Upper lobe of left lung (tissue), 6 donors: Measurements from ENCODE around the gene CHKA. TPM values are rescaled to one million over a fixed set of nuclear protein-coding genes. Genes with fewer than 3 reads are reported as not detected.

Experiments
- ATAC-seq, 2 donors: fragments of 200-7000 bp; cut with Tn5 transposase; one replicate each; pipeline ENCODE4 v1.9.1; 2022; ENCODE audit warnings: mild to moderate bottlenecking in 2 of 2, moderate library complexity in 2 of 2; ENCODE audit not compliant: low FRiP score in 2 of 2
- DNase-seq, 2 donors: peaks; one replicate each; pipeline ENCODE4 v3.0.0-alpha.2; 2019 to 2020
- H3K27ac ChIP-seq, 4 donors: fragments of 200-600 bp; sonication (generic); one replicate each; pipeline ENCODE4 v1.5.1; 2016 to 2019
- H3K27me3 ChIP-seq, 4 donors: fragments of 200-600 bp; sonication (generic); one replicate each; pipeline ENCODE4 v1.5.1; 2017 to 2019
- H3K36me3 ChIP-seq, 4 donors: fragments of 200-600 bp; sonication (generic); one replicate each; pipeline ENCODE4 v1.5.1; 2016 to 2019
- H3K4me1 ChIP-seq, 4 donors: fragments of 200-600 bp; sonication (generic); one replicate each; pipeline ENCODE4 v1.5.1; 2018 to 2019
- H3K4me3 ChIP-seq, 4 donors: fragments of 200-600 bp; sonication (generic); one replicate each; pipeline ENCODE4 v1.5.1; 2017 to 2019; ENCODE audit warnings: mild to moderate bottlenecking in 2 of 4, moderate library complexity in 1 of 4
- H3K9me3 ChIP-seq, 4 donors: fragments of 200-600 bp; sonication (generic); one replicate each; pipeline ENCODE4 v1.5.1; 2018 to 2019
- CTCF ChIP-seq, 6 experiments: fragments of 450-650 bp in 4 of 6; fragments of 200-600 bp in 2 of 6; sonication (generic) in 2 of 6; IDR thresholded peaks; one replicate each; pipeline ENCODE4 v1.5.1; 2016 to 2019; ENCODE audit warnings: antibody characterized with exemption in 6 of 6
- EP300 ChIP-seq, 4 donors: sonication (generic); formaldehyde crosslinking; IDR thresholded peaks; one replicate each; pipeline ENCODE4 v1.5.1; 2017; ENCODE audit warnings: antibody characterized with exemption in 4 of 4, control low read depth in 2 of 4
- POLR2A ChIP-seq, 4 donors: fragments of 450-650 bp; IDR thresholded peaks; one replicate each; pipeline ENCODE4 v1.5.1; 2016 to 2017; ENCODE audit warnings: antibody characterized with exemption in 4 of 4, mild to moderate bottlenecking in 2 of 4
- POLR2AphosphoS5 ChIP-seq, 2 donors: sonication (generic); formaldehyde crosslinking; IDR thresholded peaks; one replicate each; pipeline ENCODE4 v1.5.1; 2017; ENCODE audit warnings: antibody characterized with exemption in 2 of 2
- WGBS, 2 donors: methylation state at CpG; one replicate each; pipeline ENCODE4 v1.1.5; 2017 to 2018; 5-methylcytosine and 5-hydroxymethylcytosine counted together
- total RNA-seq, 6 donors: library from RNA; depleted of rRNA in 4 of 6; stranded (reverse); fragments of >200 nt in 4 of 6; gene quantifications; one replicate each; pipeline versions ENCODE4 v1.1.0 to v1.2.1, GENCODE V29; 2016 to 2021
- donor health status: DM: no; HTN: no; CAD: no; lungs with moderate emphysema.
- donor health status: DM: no; HTN: yes; CAD: no; lungs with severe emphysema.

Gene CHKA
- total RNA-seq, 6 donors from 2014 or later, result 34.5 to 128 (median 59.1) TPM

- Histone ChIP-seq H3K4me1 (peaks cover 13 to 54% (median 44%) of the 10 kb centered on the region in 4 donors), H3K4me3 (no peak overlapping the region), H3K9me3 (no peaks in the 10 kb centered on the region), H3K27ac (peak overlapping the region in 1 of 4 donors; percentile 12), H3K36me3 (peaks cover 0 to 24% (median 16%) of the 10 kb centered on the region in 4 donors), H3K27me3 (no peaks in the 10 kb centered on the region)
- 67 to 85% methylated on average over 22 of the region's 27 CpGs for WGBS, 2 donors
- TF ChIP-seq CTCF (IDR thresholded peaks at IDR 0.05) (no peak), EP300 (IDR thresholded peaks at IDR 0.05) (no peak), POLR2AphosphoS5 (IDR thresholded peaks at IDR 0.05) (no peak), POLR2A (IDR thresholded peaks at IDR 0.05) (no peak)
- ATAC-seq (no peak), DNase-seq (peak in 1 of 2 donors; percentile 63)
Observed at GRCh38 chr11:68017980-68018729, 103.0 kb downstream of the CHKA start.

GRCh38 chr11:68016904-68017817 lies 104.0 kb downstream of the CHKA start:
- H3K4me3 ChIP-seq, result no peak overlapping the region
- H3K27ac ChIP-seq, result peak overlapping the region in 3 of 4 donors; percentile 34 to 59 (median 52)
- 34 to 64% methylated on average over 4 to 14 of the region's 16 CpGs for WGBS, 2 donors
- peaks cover 0 to 17% (median 10%) of the 10 kb centered on the region in 4 donors for H3K36me3 ChIP-seq
- no peaks in the 10 kb centered on the region for H3K9me3 ChIP-seq
- no peaks in the 10 kb centered on the region for H3K27me3 ChIP-seq
- DNase-seq (peak in 1 of 2 donors; percentile 50), ATAC-seq (no peak)
- H3K4me1 ChIP-seq, result peaks cover 20 to 64% (median 53%) of the 10 kb centered on the region in 4 donors
- TF ChIP-seq POLR2AphosphoS5 (IDR thresholded peaks at IDR 0.05) (no peak), EP300 (IDR thresholded peaks at IDR 0.05) (no peak), CTCF (IDR thresholded peaks at IDR 0.05) (no peak), POLR2A (IDR thresholded peaks at IDR 0.05) (no peak)

GRCh38 chr11:68016161-68016903 lies 104.9 kb downstream of the CHKA start:
- Histone ChIP-seq H3K4me1 (peaks cover 20 to 73% (median 62%) of the 10 kb centered on the region in 4 donors), H3K4me3 (no peak overlapping the region), H3K27ac (peak overlapping the region in 3 of 4 donors; percentile 34 to 95 (median 52)), H3K9me3 (no peaks in the 10 kb centered on the region), H3K36me3 (peaks cover 0 to 10% (median 3%) of the 10 kb centered on the region in 4 donors), H3K27me3 (no peaks in the 10 kb centered on the region)
- peak in 1 of 2 donors; percentile 51 for DNase-seq
- TF ChIP-seq CTCF (IDR thresholded peaks at IDR 0.05) (no peak), EP300 (IDR thresholded peaks at IDR 0.05) (no peak), POLR2AphosphoS5 (IDR thresholded peaks at IDR 0.05) (no peak), POLR2A (IDR thresholded peaks at IDR 0.05) (no peak)
- WGBS, 2 donors, result 68 to 72% methylated on average over 13 of the region's 13 CpGs
- ATAC-seq, result no peak

- 94 to 98% methylated on average over 8 of the region's 8 CpGs for WGBS, 2 donors
- Histone ChIP-seq H3K36me3 (peaks cover 0 to 10% (median 3%) of the 10 kb centered on the region in 4 donors), H3K27ac (peak overlapping the region; percentile 77 to 95 (median 87)), H3K27me3 (no peaks in the 10 kb centered on the region), H3K4me3 (no peak overlapping the region), H3K4me1 (peaks cover 17 to 78% (median 66%) of the 10 kb centered on the region in 4 donors), H3K9me3 (no peaks in the 10 kb centered on the region)
- DNase-seq, result no peak
- TF ChIP-seq CTCF (IDR thresholded peaks at IDR 0.05), result no peak
- TF ChIP-seq POLR2AphosphoS5 (IDR thresholded peaks at IDR 0.05), result no peak
- TF ChIP-seq EP300 (IDR thresholded peaks at IDR 0.05), result no peak
- no peak for TF ChIP-seq POLR2A (IDR thresholded peaks at IDR 0.05)
- no peak for ATAC-seq
Observed at GRCh38 chr11:68015467-68015866, 105.7 kb downstream of the CHKA start.
